HG02938 (cell line): ENCODE results near the gene RABGAP1.

Experiments used
- ATAC-seq: cut with Tn5 transposase; IDR thresholded peaks from one replicate; pipeline ENCODE4 v1.9.1; 2021; ENCODE audit warnings: mild to moderate bottlenecking, moderate library complexity; ENCODE audit not compliant: unreplicated experiment

Gene RABGAP1

GRCh38 chr9:122944960-122945888, 4.4 kb downstream of the RABGAP1 start:
- ATAC-seq = no peak

DNA sequence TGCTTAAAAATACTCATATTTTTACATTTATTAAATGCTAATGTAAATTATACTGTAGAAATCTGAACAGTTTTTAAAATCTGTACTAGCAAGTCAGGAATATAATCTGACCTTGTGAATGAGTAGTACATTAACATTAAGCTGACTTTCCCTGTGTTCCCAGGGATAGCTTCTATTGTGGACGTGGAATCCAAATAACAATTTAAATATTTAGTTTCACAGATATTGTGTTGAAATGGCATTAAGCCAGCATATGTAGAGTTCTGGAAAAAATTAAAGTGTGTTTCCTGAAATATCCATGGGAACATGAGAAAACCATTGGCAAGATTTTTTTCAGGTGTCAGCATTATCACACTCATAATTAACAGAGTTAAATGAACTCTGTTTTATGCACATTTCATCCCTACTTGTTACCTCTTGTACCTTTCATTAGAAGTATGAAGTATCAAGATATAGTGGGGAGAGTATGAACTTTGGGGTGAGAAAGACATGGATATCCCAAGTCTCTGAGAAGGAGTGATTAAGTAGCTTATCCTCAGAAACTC, 5.7 kb downstream of the RABGAP1 start:
- ATAC-seq = no peak

DNA sequence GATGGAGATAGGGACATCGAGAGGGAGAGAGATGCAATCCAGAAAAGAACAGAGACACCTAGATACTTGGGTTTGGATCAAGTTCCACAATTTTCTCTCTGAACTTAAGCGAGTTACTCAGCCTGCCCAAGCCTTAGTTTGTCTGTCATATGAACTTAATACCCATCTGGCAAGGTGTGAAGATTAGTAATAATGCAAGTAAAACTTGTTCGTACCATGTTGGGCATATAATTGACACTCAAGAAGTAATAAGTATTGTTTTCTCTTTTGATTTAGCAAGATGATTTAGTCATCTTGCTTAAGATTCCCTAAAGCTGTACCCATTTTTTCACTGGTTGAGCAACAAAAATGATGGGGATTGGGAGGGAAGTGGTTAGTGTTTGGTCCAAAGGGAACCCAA, 7.5 kb downstream of the RABGAP1 start:
- ATAC-seq = no peak

DNA sequence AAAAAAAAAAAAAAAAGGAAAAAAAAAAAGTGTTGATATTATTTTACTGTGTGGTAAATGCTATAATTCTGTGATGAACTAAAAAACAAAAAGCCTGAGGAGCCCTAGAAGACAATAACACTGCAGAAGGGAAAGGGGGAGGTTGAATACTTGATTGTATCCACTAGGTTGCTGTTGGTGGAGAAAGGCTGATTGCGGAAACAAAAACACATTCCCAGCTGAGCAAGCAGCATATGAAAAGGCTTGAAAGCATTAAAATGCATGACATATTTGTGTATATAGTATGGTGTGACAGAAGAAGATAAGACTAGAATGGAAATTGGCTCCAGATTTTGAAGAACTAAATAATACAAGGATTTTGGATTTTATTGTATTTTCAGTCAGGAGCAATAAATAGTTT, 8.9 kb downstream of the RABGAP1 start:
- no peak for ATAC-seq

DNA sequence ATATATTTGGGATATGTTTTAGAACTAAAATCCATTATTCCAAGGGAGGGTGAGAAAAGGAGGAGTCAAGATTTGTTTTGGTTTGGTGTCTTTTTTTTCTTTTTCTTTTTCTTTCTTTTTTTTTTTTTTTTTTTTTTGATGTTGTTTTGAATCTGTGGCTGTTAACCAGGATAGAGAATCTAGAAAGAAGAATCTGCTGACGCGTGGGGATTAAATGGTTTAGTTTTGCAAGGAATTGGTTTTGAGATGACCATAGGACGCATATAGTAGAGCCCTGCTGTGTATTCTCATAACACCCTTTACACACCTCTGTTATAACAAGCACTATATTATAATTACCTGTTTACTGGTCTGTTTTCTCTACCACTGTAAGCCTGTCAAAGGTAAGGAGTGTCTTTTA, 9.4 kb downstream of the RABGAP1 start:
- ATAC-seq = no peak

DNA sequence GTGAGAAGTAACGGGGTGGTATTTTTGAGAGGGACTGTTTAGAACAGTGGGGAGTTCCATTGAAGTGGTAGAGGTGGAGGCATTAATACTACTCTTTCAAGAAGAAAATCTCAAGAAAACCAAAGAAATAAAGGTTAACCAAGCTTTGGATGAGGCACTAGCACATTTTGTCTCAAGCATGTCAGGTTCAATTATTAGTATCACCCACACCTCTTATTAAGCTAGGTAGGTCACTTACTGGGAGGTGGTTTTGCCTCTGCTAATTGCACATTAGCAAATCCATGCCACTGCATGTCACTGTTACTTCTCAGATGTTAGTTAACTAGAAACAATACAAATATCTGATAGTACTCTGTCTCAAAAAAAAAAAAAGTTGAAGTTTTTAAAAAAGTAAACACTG, 10.2 kb downstream of the RABGAP1 start:
- no peak for ATAC-seq

DNA sequence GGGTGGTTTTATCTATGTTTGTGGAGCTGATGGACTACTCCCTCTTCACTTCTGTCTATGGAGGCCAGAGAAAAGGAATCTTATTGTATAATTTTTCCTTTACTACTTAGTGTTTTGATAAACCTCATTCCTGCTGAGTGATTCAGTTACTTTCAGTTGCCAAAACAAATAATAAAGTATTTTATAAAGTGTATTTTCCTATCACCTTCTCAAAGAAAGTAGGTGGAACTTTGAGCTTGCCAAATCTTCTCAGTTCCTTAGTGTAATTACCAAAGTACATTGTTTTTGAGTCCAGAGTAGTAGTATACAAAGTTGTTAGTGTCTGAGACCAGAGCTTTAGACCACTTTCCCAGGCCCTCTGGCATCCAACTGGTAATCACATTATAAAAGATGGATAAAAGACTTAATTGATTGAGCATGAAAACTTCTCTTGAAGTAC, 13.5 kb downstream of the RABGAP1 start:
- ATAC-seq = no peak

DNA sequence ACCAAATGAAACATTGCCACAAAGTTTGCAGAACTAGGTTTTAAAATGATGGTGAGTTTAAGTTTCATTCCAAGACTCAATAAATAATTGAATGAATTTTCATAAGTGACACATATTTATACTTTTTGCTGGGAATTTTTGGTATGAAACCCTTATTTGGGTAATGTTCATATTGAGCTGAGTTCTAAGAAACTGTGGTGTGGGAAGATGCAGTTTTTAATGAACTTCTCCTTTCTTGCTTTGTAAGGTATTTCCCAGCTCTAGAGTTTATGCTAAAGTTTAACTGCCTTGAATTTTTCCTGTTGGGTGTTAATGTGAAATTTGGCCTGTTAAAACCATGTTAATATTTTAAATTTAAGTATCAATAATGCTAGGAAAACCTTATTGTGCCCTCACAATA, 15.1 kb downstream of the RABGAP1 start:
- ATAC-seq = no peak

GRCh38 chr9:122961139-122961538, 20.3 kb downstream of the RABGAP1 start:
- no peak for ATAC-seq

DNA sequence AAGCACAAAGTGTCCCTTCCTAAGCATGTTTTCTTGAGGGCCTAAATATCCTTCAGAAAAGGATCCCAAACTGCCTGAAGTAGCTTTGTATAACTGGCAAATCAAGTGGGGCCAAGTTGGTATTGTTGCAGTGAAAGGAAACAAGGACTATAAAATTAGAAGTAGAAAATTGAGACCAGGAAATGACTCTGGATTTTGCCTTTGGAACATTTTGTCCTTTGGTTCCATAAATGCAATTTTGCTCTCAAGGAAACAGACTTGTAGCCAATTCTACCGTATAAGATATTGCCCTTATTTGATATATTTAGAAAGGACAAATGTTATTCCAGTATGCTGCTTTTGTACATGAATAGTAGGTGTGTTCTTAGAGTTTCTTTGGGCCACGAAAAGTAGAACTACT, 34.4 kb downstream of the RABGAP1 start:
- ATAC-seq = no peak

- ATAC-seq = no peak
Measured at GRCh38 chr9:122978601-122979000, 37.8 kb downstream of the RABGAP1 start.

- no peak for ATAC-seq
Measured at GRCh38 chr9:122986010-122986409, 45.2 kb downstream of the RABGAP1 start.

DNA sequence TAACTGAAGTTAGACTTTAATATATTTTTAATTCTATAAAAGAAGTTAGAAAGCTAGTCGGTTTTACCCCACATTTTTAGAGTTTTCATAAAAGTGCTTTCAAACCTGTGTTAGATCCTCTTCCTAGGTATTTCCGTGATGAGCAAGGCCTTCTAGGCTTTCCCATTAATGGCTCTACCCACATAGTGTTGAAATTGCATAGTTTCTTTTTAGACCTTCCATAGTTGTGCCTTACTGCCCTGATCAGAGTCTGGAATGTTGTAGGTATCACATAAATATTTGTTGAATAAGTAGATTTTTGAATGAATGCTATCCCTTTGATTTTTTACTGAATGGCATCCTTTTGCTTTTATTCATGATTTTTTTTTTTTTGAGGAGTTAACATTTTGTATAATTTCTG, 47.3 kb downstream of the RABGAP1 start:
- no peak for ATAC-seq

- ATAC-seq = peak; percentile 89
Measured at GRCh38 chr9:122988920-122989621, 48.3 kb downstream of the RABGAP1 start.

DNA sequence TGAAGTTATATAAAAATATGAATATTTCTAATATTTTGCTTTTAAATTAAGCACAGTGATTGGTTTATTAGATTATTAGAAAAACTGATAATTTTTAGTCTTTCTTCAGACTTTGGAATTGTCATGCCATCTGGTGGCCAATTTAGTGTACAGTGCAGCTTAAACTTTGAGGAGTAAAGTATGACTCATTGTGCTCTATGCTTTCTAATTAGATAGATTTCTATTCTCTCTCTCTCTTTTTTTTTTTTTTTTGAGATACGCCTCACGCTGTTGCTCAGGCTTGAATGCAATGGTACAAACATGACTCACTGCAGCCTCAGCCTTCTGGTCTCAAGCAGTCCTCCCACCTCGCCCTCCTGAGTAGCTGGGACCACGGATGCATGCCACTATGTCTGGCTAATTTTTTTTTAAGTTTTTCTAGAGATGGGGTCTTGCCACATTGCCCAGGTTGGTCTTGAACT, 50.6 kb downstream of the RABGAP1 start:
- no peak for ATAC-seq

DNA sequence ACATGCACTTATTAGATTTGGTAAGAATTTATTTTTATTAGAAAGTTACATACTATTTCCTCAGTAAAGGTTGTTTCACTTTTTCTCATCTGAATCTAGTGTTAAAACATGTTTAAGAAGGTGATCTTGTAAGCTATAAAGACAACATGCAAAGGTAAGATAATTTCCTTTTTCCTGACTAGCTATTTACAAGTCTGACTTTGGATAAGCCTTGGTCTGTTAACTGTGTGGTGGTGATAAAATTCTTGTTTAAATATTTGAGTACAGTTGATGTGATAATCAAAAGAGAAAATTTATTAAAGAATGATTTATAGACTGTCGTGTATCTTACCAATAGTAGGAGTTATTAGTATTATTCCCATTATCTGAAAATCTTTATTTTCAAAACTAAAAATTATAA, 55.8 kb downstream of the RABGAP1 start:
- no peak for ATAC-seq

- no peak for ATAC-seq
Measured at GRCh38 chr9:122998448-122998847, 57.6 kb downstream of the RABGAP1 start.

- no peak for ATAC-seq
Measured at GRCh38 chr9:123000371-123001068, 59.7 kb downstream of the RABGAP1 start.

- no peak for ATAC-seq
Measured at GRCh38 chr9:123002754-123003153, 61.9 kb downstream of the RABGAP1 start.

- ATAC-seq = no peak
Measured at GRCh38 chr9:123003466-123003865, 62.6 kb downstream of the RABGAP1 start.

GRCh38 chr9:123005964-123006363, 65.1 kb downstream of the RABGAP1 start:
- ATAC-seq = no peak
